ENCODE data around the gene GALNT15.

The GALNT15 gene

GRCh38 chr3:16130066-16130465 is 44.4 kb upstream of the GALNT15 start:
- no peak overlapping the region for H3K4me3 ChIP-seq (ENCODE audit: low read length, poor library complexity, severe bottlenecking)
- H3K36me3 ChIP-seq (ENCODE audit: insufficient read depth, low read length), result no peaks in the 10 kb centered on the region
- no peaks in the 10 kb centered on the region for H4K20me1 ChIP-seq (ENCODE audit: insufficient read depth, low read length, poor library complexity, severe bottlenecking)
- H3K9me2 ChIP-seq (replicated peaks; ENCODE audit: low read depth, low read length), result no peaks in the 10 kb centered on the region
- no peaks in the 10 kb centered on the region for H3K27me3 ChIP-seq (ENCODE audit: insufficient read depth, low read length, poor library complexity, severe bottlenecking)
- no peaks in the 10 kb centered on the region for H3F3A ChIP-seq (ENCODE audit: low read depth)
- H3K9ac ChIP-seq (ENCODE audit: low read depth, low read length, poor library complexity, severe bottlenecking), result no peak overlapping the region
- H3K9me3 ChIP-seq (ENCODE audit: insufficient read depth, low read depth, low read length), result no peaks in the 10 kb centered on the region
- no peaks in the 10 kb centered on the region for H3K79me2 ChIP-seq (ENCODE audit: insufficient read depth, low read length)
- H2AFZ ChIP-seq (ENCODE audit: low read length), result no peak overlapping the region
- TF ChIP-seq EZH2phosphoT487 (IDR thresholded peaks at IDR 0.05; ENCODE audit: borderline replicate concordance) (no peak), CTCF (conservative IDR thresholded peaks at IDR 0.05; ENCODE audit: low read length) (no peak)
- H3K4me1 ChIP-seq (ENCODE audit: insufficient read depth, low read length, poor library complexity, severe bottlenecking), result no peaks in the 10 kb centered on the region
- no peak overlapping the region for H3K4me2 ChIP-seq (ENCODE audit: low read depth, low read length, poor library complexity, severe bottlenecking)

GRCh38 chr3:16132190-16132589 is 42.3 kb upstream of the GALNT15 start:
- TF ChIP-seq EZH2phosphoT487 (IDR thresholded peaks at IDR 0.05; ENCODE audit: borderline replicate concordance) (no peak), CTCF (conservative IDR thresholded peaks at IDR 0.05; ENCODE audit: low read length) (no peak)
- H3K27me3 ChIP-seq (ENCODE audit: insufficient read depth, low read length, poor library complexity, severe bottlenecking), result no peaks in the 10 kb centered on the region
- no peaks in the 10 kb centered on the region for H3K4me1 ChIP-seq (ENCODE audit: insufficient read depth, low read length, poor library complexity, severe bottlenecking)
- H3K4me3 ChIP-seq (ENCODE audit: low read length, poor library complexity, severe bottlenecking), result no peak overlapping the region
- no peaks in the 10 kb centered on the region for H3K36me3 ChIP-seq (ENCODE audit: insufficient read depth, low read length)
- H2AFZ ChIP-seq (ENCODE audit: low read length), result no peak overlapping the region
- no peaks in the 10 kb centered on the region for H3K9me3 ChIP-seq (ENCODE audit: insufficient read depth, low read depth, low read length)
- no peaks in the 10 kb centered on the region for H3F3A ChIP-seq (ENCODE audit: low read depth)
- H3K9me2 ChIP-seq (replicated peaks; ENCODE audit: low read depth, low read length), result no peaks in the 10 kb centered on the region
- no peaks in the 10 kb centered on the region for H4K20me1 ChIP-seq (ENCODE audit: insufficient read depth, low read length, poor library complexity, severe bottlenecking)
- H3K4me2 ChIP-seq (ENCODE audit: low read depth, low read length, poor library complexity, severe bottlenecking), result no peak overlapping the region
- H3K9ac ChIP-seq (ENCODE audit: low read depth, low read length, poor library complexity, severe bottlenecking), result no peak overlapping the region
- H3K79me2 ChIP-seq (ENCODE audit: insufficient read depth, low read length), result no peaks in the 10 kb centered on the region

- no peaks in the 10 kb centered on the region for H3K79me2 ChIP-seq (ENCODE audit: insufficient read depth, low read length)
- TF ChIP-seq CTCF (conservative IDR thresholded peaks at IDR 0.05; ENCODE audit: low read length) (no peak), EZH2phosphoT487 (IDR thresholded peaks at IDR 0.05; ENCODE audit: borderline replicate concordance) (no peak)
- H3K4me1 ChIP-seq (ENCODE audit: insufficient read depth, low read length, poor library complexity, severe bottlenecking), result no peaks in the 10 kb centered on the region
- H3F3A ChIP-seq (ENCODE audit: low read depth), result no peaks in the 10 kb centered on the region
- no peaks in the 10 kb centered on the region for H4K20me1 ChIP-seq (ENCODE audit: insufficient read depth, low read length, poor library complexity, severe bottlenecking)
- no peaks in the 10 kb centered on the region for H3K36me3 ChIP-seq (ENCODE audit: insufficient read depth, low read length)
- H3K9me3 ChIP-seq (ENCODE audit: insufficient read depth, low read depth, low read length), result no peaks in the 10 kb centered on the region
- H3K4me2 ChIP-seq (ENCODE audit: low read depth, low read length, poor library complexity, severe bottlenecking), result no peak overlapping the region
- no peaks in the 10 kb centered on the region for H3K27me3 ChIP-seq (ENCODE audit: insufficient read depth, low read length, poor library complexity, severe bottlenecking)
- no peak overlapping the region for H3K9ac ChIP-seq (ENCODE audit: low read depth, low read length, poor library complexity, severe bottlenecking)
- no peak overlapping the region for H3K4me3 ChIP-seq (ENCODE audit: low read length, poor library complexity, severe bottlenecking)
- no peak overlapping the region for H2AFZ ChIP-seq (ENCODE audit: low read length)
- no peaks in the 10 kb centered on the region for H3K9me2 ChIP-seq (replicated peaks; ENCODE audit: low read depth, low read length)
Measured at GRCh38 chr3:16132928-16133327, 41.6 kb upstream of the GALNT15 start.
